ENCODE measurements around the gene SUCLG2. TPM values are rescaled to one million over a fixed set of nuclear protein-coding genes. Genes with fewer than 3 reads are reported as not detected.
A peak's percentile ranks its signal among the peaks of the same experiment; 100 is the strongest.
"Not testable (repeated sequence)": the region's sequence is repeated elsewhere in the genome, so short reads cannot be mapped to it uniquely, and the experiment has no call there.

The SUCLG2 gene
- total RNA-seq, 1 donor from 2014 or later: 33.8 TPM

DNA sequence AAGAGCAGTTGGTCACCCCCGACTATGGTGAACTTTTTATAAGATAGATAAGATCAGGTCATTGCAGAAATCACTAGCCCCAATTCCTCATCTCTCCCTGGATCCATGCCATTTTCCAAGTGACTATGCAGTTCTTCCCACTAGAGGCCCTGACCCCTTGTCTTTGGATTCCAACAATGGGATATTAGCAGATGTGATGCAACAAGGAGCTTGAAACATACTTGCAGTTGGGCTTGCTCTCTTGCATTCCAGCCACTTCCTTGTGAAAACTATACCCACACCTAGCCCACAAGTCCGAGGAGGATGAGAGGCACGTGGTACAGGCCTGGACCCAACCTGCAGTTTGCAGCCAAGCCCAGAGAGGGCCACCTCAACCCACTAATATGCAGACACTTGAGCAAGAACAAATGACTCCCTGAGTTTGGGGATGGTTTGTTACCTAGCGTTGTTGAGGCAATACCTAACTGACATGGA is 60.6 kb downstream of the SUCLG2 start:
- Mint-ChIP-seq H3K36me3 (ENCODE audit: low read depth, unreplicated experiment) (no peaks in the 10 kb centered on the region), H3K27me3 (ENCODE audit: unreplicated experiment) (no peaks in the 10 kb centered on the region), H3K4me1 (ENCODE audit: unreplicated experiment) (no peaks in the 10 kb centered on the region), H3K4me3 (ENCODE audit: unreplicated experiment) (no peak overlapping the region), H3K27ac (ENCODE audit: unreplicated experiment) (no peak overlapping the region), H3K9me3 (ENCODE audit: unreplicated experiment) (no peaks in the 10 kb centered on the region)
- TF ChIP-seq, protein P1, sequence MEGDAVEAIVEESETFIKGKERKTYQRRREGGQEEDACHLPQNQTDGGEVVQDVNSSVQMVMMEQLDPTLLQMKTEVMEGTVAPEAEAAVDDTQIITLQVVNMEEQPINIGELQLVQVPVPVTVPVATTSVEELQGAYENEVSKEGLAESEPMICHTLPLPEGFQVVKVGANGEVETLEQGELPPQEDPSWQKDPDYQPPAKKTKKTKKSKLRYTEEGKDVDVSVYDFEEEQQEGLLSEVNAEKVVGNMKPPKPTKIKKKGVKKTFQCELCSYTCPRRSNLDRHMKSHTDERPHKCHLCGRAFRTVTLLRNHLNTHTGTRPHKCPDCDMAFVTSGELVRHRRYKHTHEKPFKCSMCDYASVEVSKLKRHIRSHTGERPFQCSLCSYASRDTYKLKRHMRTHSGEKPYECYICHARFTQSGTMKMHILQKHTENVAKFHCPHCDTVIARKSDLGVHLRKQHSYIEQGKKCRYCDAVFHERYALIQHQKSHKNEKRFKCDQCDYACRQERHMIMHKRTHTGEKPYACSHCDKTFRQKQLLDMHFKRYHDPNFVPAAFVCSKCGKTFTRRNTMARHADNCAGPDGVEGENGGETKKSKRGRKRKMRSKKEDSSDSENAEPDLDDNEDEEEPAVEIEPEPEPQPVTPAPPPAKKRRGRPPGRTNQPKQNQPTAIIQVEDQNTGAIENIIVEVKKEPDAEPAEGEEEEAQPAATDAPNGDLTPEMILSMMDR (IDR thresholded peaks at IDR 0.05; ENCODE audit: unreplicated experiment): no peak
- no peak for DNase-seq (ENCODE audit: low spot score)

DNA sequence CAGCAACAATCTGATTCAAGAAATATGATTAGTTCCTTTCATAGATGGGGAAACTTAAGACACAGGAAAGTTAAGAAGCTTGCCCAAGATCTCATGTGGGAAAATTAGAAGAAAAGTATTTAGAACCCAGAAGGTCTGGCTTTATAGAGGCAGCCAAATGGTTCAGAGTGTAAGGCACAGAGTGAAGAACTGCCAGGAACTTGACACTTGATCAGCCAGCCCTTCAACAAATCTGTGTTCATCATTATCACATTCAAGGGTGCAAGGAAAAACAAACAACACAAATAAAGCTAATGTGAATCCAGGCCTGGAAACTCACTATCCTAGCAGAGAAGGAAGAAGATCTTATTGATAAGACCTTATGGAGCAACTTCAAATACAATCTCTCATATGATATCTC is 62.4 kb downstream of the SUCLG2 start:
- Mint-ChIP-seq H3K4me3 (ENCODE audit: unreplicated experiment) (no peak overlapping the region), H3K27ac (ENCODE audit: unreplicated experiment) (no peak overlapping the region), H3K36me3 (ENCODE audit: low read depth, unreplicated experiment) (no peaks in the 10 kb centered on the region), H3K27me3 (ENCODE audit: unreplicated experiment) (no peaks in the 10 kb centered on the region), H3K4me1 (ENCODE audit: unreplicated experiment) (no peaks in the 10 kb centered on the region), H3K9me3 (ENCODE audit: unreplicated experiment) (no peaks in the 10 kb centered on the region)
- TF ChIP-seq, protein P1 (IDR thresholded peaks at IDR 0.05; ENCODE audit: unreplicated experiment): no peak
- DNase-seq (ENCODE audit: low spot score): no peak

DNA sequence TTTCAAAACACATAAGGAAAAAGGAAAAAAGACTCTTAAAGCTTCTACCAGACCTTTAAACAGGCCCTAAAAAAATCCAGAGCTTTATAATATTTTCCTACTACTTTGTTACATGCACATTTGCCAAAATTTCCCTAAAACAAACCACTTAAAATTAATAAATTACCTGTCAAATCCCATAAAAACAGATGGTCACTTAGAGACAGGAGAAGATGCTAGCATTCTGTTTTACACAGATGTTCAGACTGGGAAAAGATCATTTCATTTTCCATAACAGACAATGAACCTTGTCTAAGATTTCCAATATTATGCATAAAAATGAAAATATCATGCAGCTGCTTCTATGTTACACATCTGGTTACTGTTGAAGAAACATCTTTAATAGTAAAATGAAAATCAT is 66.6 kb downstream of the SUCLG2 start:
- DNase-seq (ENCODE audit: low spot score): no peak
- Mint-ChIP-seq H3K4me3 (ENCODE audit: unreplicated experiment) (no peak overlapping the region), H3K36me3 (ENCODE audit: low read depth, unreplicated experiment) (peaks cover 20% of the 10 kb centered on the region), H3K27me3 (ENCODE audit: unreplicated experiment) (no peaks in the 10 kb centered on the region), H3K9me3 (ENCODE audit: unreplicated experiment) (no peaks in the 10 kb centered on the region), H3K4me1 (ENCODE audit: unreplicated experiment) (peaks cover 18% of the 10 kb centered on the region), H3K27ac (ENCODE audit: unreplicated experiment) (no peak overlapping the region)
- TF ChIP-seq, protein P1 (IDR thresholded peaks at IDR 0.05; ENCODE audit: unreplicated experiment): no peak

DNA sequence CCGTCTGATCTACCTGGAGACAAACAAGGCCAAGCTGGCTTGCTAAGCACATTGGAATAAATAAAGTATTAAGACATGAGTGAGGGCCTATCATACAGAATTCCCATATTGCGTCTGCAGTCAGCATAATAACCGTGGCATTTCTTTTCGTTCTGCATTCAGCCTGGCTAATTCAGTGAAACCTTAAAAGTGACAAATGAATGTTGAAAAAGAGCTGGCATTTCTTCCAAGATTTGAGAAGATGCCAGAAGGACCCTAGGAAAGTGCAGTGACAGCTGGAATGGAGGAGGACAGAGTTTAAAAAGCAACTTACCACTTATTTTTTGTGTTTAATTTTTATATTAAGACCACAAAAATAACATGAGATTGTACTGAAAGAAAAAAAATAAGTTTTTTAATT is 67.1 kb downstream of the SUCLG2 start:
- no peak overlapping the region for H3K27ac Mint-ChIP-seq (ENCODE audit: unreplicated experiment)
- H3K4me3 Mint-ChIP-seq (ENCODE audit: unreplicated experiment): no peak overlapping the region
- DNase-seq (ENCODE audit: low spot score): no peak
- H3K9me3 Mint-ChIP-seq (ENCODE audit: unreplicated experiment): no peaks in the 10 kb centered on the region
- H3K27me3 Mint-ChIP-seq (ENCODE audit: unreplicated experiment): no peaks in the 10 kb centered on the region
- peaks cover 18% of the 10 kb centered on the region for H3K4me1 Mint-ChIP-seq (ENCODE audit: unreplicated experiment)
- peaks cover 23% of the 10 kb centered on the region for H3K36me3 Mint-ChIP-seq (ENCODE audit: low read depth, unreplicated experiment)
- TF ChIP-seq, protein P1 (IDR thresholded peaks at IDR 0.05; ENCODE audit: unreplicated experiment): no peak

DNA sequence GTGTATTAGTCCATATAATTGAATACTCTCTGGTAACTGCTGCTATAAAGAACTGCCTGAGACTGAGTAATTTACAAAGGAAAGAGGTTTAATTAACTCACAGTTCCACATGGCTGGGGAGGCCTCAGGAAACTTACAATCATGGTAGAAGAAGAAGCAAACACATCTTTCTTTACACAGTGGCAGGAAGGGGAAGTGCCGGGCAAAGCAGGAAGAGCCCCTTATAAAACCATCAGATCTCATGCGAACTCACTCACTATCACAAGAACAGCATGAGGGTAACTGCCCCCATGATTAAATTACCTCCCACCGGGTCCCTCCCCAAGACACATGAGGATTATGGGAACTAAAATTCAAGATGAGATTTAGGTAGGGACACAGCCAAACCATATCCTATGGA is 69.8 kb downstream of the SUCLG2 start:
- peaks cover 18% of the 10 kb centered on the region for H3K4me1 Mint-ChIP-seq (ENCODE audit: unreplicated experiment)
- not testable (repeated sequence) for H3K9me3 Mint-ChIP-seq (ENCODE audit: unreplicated experiment); H3K4me3 Mint-ChIP-seq (ENCODE audit: unreplicated experiment); H3K27me3 Mint-ChIP-seq (ENCODE audit: unreplicated experiment); DNase-seq (ENCODE audit: low spot score)
- peaks cover 23% of the 10 kb centered on the region for H3K36me3 Mint-ChIP-seq (ENCODE audit: low read depth, unreplicated experiment)
- peak overlapping the region; percentile 62 for H3K27ac Mint-ChIP-seq (ENCODE audit: unreplicated experiment)

Measured in endothelial cell (in vitro differentiated cells).